Measurements from ENCODE around the gene SPATA33.

SPATA33 gene

DNA sequence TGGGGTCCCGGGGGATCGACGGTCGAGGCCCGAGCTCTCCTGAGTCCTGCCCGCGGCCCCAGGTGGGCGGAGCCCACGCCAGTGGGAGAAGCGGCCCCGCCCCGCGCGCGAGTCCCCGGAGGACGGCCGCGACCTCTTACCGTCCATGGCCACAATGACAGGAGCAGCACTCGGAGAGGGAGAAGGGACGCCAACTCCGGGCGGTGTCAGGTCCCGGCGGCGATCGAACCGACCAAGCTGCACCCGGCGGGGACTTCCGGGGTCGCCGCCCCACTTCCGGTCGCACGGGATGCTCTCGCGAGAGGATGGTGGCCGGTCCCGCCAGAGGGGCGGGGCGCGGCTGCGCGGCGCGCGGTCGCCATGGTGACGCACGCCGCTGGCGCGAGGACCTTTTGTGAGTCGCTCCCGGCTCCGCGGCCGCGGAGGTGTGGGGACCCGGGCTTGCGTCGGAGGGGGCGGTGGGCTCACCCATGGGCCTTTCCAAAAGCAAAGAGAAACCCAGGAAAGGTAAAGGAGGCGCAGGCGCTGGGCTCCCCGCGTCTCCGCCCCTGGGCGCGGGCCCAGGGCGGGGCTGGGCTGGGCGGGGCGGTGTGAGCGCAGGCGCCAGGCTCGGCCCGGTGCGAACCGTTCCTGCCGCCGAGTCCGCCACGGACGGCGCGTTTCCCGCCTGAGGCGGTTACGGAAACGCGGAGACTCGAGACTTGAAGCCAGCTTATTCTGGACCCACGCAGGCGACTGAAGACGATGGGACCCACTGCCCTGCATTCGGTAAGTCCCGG is at the start of gene SPATA33, which contains the start of gene CHMP1A:
TSS of gene SPATA33 (plus strand) at position 395 of the 779 bp plus-strand sequence. CDS start at position 471, 76 bp downstream.
TSS of gene CHMP1A (minus strand) at position 267 of the 779 bp plus-strand sequence. CDS start at position 147, 120 bp downstream.
- peak within 1 kb of the TSS; percentile 93 to 94 for H3K4me3 ChIP-seq (ENCODE audit: low read depth in 1 of 2, low read length in 2 of 2)
- H3K27ac ChIP-seq (ENCODE audit: low read length), result no peak within 1 kb of the TSS
- no peaks in the 10 kb centered on the region for H3K9me3 ChIP-seq (ENCODE audit: control insufficient read depth in 1 of 2, low read length in 2 of 2)
- H3K36me3 ChIP-seq (ENCODE audit: control insufficient read depth in 1 of 2, insufficient read depth in 2 of 2, low read length in 2 of 2), result peaks cover 3 to 7% of the 10 kb centered on the region in 2 donors
- no peaks in the 10 kb centered on the region for H3K27me3 ChIP-seq (ENCODE audit: low read depth, low read length)
- peaks cover 10 to 19% of the 10 kb centered on the region in 2 donors for H3K4me1 ChIP-seq (ENCODE audit: control insufficient read depth in 1 of 2, insufficient read depth in 2 of 2, low read length in 2 of 2)

DNA sequence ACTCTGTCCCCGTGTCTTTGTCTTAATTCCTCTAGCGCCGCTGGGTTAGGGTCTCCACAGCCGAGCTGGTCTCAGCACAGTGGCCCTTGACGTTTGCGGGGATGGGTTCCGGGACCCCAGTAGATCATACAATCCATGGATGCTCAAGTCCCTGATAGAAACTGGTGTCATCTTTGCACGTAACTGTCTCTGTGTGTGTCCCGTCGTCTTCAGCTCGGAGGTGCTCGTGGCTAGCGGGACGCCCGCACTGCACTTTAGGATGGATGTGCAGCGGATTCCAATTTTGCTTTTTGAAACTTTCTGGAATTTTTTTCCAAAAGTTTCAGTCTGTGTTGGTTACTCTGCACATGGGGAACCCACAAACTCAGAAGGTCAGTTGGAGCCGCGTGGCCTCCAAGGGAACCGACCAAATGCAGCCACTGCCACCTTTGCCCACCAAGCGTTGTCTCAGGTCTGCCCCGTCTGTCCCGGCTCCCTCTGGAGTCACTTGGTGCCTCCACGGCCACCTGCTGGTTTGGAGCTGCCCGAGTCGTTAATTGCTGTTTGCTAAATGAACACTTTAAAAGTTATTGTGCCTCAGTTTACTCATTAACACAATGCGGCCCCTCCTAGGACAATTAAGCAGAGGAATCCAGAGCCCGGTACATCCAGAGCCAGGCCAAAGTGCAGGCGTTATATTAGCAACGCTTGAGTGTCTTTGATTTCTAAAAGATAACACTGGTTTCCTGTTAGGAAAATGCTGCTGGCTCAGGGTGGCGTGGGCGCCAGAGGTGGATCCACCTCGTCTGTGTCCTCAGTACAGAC is 49.5 kb upstream of the SPATA33 start:
- H3K4me3 ChIP-seq (ENCODE audit: low read depth in 1 of 2, low read length in 2 of 2), result no peak overlapping the region
- no peaks in the 10 kb centered on the region for H3K9me3 ChIP-seq (ENCODE audit: control insufficient read depth in 1 of 2, low read length in 2 of 2)
- H3K27ac ChIP-seq (ENCODE audit: low read length), result no peak overlapping the region
- no peaks in the 10 kb centered on the region for H3K4me1 ChIP-seq (ENCODE audit: control insufficient read depth in 1 of 2, insufficient read depth in 2 of 2, low read length in 2 of 2)
- H3K36me3 ChIP-seq (ENCODE audit: control insufficient read depth in 1 of 2, insufficient read depth in 2 of 2, low read length in 2 of 2), result no peaks in the 10 kb centered on the region
- no peaks in the 10 kb centered on the region for H3K27me3 ChIP-seq (ENCODE audit: low read depth, low read length)

DNA sequence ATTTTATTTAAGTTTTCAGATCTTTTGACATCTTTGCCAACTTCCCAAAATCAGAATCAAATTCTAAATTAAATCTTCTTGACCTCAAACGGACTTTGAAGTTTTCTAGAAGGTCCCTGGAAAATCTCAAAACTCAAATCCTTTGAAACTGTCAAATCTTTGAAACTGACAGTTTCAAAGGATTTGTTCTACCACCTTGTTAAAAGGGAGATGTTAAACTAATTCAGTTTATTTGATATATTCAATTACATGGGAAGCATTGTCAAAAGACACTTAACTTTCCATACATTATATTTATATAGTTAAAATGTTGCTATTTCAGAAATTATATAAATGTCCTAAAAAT is 47.6 kb upstream of the SPATA33 start:
- Histone ChIP-seq H3K27me3 (ENCODE audit: low read depth, low read length) (no peaks in the 10 kb centered on the region), H3K9me3 (ENCODE audit: control insufficient read depth in 1 of 2, low read length in 2 of 2) (no peaks in the 10 kb centered on the region), H3K4me1 (ENCODE audit: control insufficient read depth in 1 of 2, insufficient read depth in 2 of 2, low read length in 2 of 2) (no peaks in the 10 kb centered on the region), H3K27ac (ENCODE audit: low read length) (no peak overlapping the region), H3K4me3 (ENCODE audit: low read depth in 1 of 2, low read length in 2 of 2) (no peak overlapping the region), H3K36me3 (ENCODE audit: control insufficient read depth in 1 of 2, insufficient read depth in 2 of 2, low read length in 2 of 2) (no peaks in the 10 kb centered on the region)

DNA sequence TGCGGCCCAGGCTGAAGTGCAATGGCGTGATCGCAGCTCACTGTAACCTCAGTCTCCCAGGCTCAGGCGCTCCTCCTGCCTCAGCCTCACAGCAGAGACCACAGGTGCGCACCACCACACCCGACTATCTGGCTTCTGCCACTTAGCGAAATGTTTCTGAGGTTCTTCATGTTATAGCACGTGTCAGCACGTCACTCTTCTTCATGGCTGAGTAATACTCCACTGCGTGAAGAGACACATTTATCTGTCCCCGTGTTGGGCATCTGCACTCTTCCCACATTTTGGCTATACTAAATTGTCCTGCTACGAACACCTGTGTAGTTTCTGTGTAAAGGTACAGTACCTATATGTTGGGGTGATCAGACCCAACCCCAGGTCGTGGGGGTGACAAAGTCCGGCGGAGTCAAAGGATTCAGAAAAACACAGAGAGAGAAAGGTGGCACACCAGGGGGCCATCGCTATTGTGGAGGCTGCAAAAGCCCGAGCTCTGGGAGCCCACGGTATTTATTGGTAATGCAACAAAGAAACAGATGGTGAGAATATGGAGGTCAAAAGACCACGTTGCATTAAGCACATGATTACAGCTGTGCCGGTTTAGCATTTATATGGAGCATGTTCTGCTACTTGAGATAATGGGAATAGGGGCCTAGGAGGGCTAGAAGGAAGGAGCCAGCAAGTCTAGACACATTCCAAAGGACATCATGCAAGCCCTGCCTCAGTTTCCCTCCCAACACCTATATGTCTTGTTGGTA is 45.0 kb upstream of the SPATA33 start:
- H3K27me3 ChIP-seq (ENCODE audit: low read depth, low read length), result no peaks in the 10 kb centered on the region
- no peak overlapping the region for H3K4me3 ChIP-seq (ENCODE audit: low read depth in 1 of 2, low read length in 2 of 2)
- no peaks in the 10 kb centered on the region for H3K9me3 ChIP-seq (ENCODE audit: control insufficient read depth in 1 of 2, low read length in 2 of 2)
- no peaks in the 10 kb centered on the region for H3K36me3 ChIP-seq (ENCODE audit: control insufficient read depth in 1 of 2, insufficient read depth in 2 of 2, low read length in 2 of 2)
- no peak overlapping the region for H3K27ac ChIP-seq (ENCODE audit: low read length)
- H3K4me1 ChIP-seq (ENCODE audit: control insufficient read depth in 1 of 2, insufficient read depth in 2 of 2, low read length in 2 of 2), result no peaks in the 10 kb centered on the region

DNA sequence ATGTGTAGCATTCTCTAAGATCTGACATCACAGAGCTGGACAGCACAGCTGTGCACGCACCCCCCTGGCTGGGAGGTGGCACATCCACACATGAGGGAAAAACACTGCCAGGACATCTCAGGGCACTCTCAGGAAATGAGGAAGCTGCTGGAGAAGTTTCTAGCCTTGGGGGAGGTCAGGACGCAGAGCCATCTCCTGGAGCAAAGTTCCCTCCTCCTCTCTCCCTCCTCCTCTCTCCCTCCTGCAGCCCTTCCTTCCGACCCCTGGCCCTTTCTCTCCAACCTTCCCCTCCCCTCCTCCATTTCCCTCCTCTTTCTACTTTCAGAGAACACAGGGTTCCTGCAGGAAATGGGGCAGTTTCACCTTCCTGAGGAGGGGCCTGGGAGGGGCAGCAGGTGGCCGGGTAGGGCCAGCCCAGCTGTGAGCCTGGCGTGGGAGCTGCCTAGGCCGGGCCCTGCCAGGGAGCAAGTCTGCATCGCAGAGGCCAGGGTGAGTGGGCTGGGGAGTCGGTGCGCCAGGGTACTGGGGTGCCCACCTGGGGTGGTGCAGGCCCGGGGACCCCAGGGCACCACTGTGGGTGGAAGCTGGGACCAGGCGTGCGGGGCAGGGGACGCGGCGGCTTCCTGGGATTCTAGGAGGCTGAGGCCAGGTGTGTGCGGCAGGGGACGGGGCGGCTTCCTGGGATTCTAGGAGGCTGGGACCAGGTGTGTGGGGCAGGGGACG is 44.2 kb upstream of the SPATA33 start, which contains the start of gene DPEP1:
TSS of gene DPEP1 (plus strand) at position 412 of the 723 bp plus-strand sequence. CDS start 16,769 bp downstream, outside the sequence.
- no peaks in the 10 kb centered on the region for H3K27me3 ChIP-seq (ENCODE audit: low read depth, low read length)
- H3K4me1 ChIP-seq (ENCODE audit: control insufficient read depth in 1 of 2, insufficient read depth in 2 of 2, low read length in 2 of 2), result no peaks in the 10 kb centered on the region
- no peak within 1 kb of the TSS for H3K27ac ChIP-seq (ENCODE audit: low read length)
- no peak within 1 kb of the TSS for H3K4me3 ChIP-seq (ENCODE audit: low read depth in 1 of 2, low read length in 2 of 2)
- H3K36me3 ChIP-seq (ENCODE audit: control insufficient read depth in 1 of 2, insufficient read depth in 2 of 2, low read length in 2 of 2), result no peaks in the 10 kb centered on the region
- no peaks in the 10 kb centered on the region for H3K9me3 ChIP-seq (ENCODE audit: control insufficient read depth in 1 of 2, low read length in 2 of 2)

DNA sequence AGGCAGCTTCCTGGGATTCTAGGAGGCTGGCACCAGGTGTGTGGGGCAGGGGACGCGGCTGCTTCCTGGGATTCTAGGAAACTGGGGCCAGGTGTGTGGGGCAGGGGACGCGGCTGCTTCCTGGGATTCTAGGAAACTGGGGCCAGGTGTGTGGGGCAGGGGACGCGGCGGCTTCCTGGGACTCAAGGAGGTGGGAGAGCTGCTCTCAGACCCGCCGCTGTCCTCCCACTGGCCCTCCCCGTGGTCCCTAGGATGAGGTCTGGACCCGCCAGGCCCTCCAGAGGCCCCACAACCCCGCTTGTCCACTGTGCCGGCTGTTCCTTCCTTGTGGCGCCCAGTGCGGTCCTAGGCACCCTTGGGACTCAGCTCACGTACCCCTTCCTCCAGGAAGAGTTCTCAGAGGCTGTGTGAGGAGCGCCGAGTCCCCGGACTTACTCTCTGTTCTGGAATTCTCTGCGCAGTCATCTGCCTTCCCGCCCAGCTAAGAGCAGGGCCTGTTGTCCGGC is 43.6 kb upstream of the SPATA33 start:
- Histone ChIP-seq H3K4me1 (ENCODE audit: control insufficient read depth in 1 of 2, insufficient read depth in 2 of 2, low read length in 2 of 2) (no peaks in the 10 kb centered on the region), H3K27ac (ENCODE audit: low read length) (no peak overlapping the region), H3K9me3 (ENCODE audit: control insufficient read depth in 1 of 2, low read length in 2 of 2) (no peaks in the 10 kb centered on the region), H3K27me3 (ENCODE audit: low read depth, low read length) (no peaks in the 10 kb centered on the region), H3K4me3 (ENCODE audit: low read depth in 1 of 2, low read length in 2 of 2) (no peak overlapping the region), H3K36me3 (ENCODE audit: control insufficient read depth in 1 of 2, insufficient read depth in 2 of 2, low read length in 2 of 2) (no peaks in the 10 kb centered on the region)

DNA sequence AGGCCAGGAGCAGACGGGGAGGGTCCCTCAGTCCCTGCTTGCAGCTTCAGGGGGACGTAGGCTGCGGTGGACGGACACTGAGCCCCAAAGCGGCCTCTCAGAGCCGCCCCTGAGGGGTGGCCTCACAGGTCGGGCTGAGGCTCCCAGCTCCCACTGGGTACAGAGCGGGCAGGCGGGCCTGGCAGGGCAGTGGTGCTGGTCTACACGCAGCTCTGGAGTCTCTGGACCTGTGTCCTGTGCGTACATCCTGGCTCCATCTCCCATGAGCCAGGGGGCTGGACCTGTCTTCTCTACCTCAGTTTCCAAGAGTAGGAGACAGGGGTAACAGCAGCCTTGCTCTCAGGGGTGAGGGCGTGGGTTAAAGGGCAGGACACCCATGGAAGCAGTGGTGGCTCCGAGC is 42.5 kb upstream of the SPATA33 start:
- Histone ChIP-seq H3K4me1 (ENCODE audit: control insufficient read depth in 1 of 2, insufficient read depth in 2 of 2, low read length in 2 of 2) (no peaks in the 10 kb centered on the region), H3K27me3 (ENCODE audit: low read depth, low read length) (no peaks in the 10 kb centered on the region), H3K36me3 (ENCODE audit: control insufficient read depth in 1 of 2, insufficient read depth in 2 of 2, low read length in 2 of 2) (no peaks in the 10 kb centered on the region), H3K4me3 (ENCODE audit: low read depth in 1 of 2, low read length in 2 of 2) (no peak overlapping the region), H3K27ac (ENCODE audit: low read length) (no peak overlapping the region), H3K9me3 (ENCODE audit: control insufficient read depth in 1 of 2, low read length in 2 of 2) (no peaks in the 10 kb centered on the region)

DNA sequence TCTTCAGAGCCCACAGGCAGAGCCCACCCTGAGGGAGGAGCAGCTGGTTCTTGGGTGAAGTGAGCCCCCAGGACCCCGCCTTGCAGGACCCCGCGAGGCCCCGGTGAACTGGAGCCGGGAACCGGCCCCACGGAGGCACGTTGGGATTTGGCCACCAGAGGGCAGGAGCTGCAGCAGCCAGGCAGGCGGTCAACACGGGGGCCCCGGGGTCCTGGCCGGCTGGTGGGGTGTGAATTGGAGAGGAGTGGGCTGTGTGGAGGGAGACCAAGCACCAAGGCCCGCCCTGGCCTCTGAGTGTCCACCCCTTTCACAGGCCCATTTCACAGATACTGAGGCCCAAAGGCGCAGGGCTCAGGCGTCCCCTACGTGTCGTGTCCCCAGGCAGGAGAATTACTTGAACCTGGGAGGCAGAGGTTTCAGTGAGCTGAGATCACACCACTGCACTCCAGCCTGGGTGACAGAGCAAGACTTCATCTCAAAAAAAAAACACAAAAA is 42.0 kb upstream of the SPATA33 start:
- Histone ChIP-seq H3K4me3 (ENCODE audit: low read depth in 1 of 2, low read length in 2 of 2) (no peak overlapping the region), H3K9me3 (ENCODE audit: control insufficient read depth in 1 of 2, low read length in 2 of 2) (no peaks in the 10 kb centered on the region), H3K27me3 (ENCODE audit: low read depth, low read length) (no peaks in the 10 kb centered on the region), H3K36me3 (ENCODE audit: control insufficient read depth in 1 of 2, insufficient read depth in 2 of 2, low read length in 2 of 2) (no peaks in the 10 kb centered on the region), H3K4me1 (ENCODE audit: control insufficient read depth in 1 of 2, insufficient read depth in 2 of 2, low read length in 2 of 2) (no peaks in the 10 kb centered on the region), H3K27ac (ENCODE audit: low read length) (no peak overlapping the region)

DNA sequence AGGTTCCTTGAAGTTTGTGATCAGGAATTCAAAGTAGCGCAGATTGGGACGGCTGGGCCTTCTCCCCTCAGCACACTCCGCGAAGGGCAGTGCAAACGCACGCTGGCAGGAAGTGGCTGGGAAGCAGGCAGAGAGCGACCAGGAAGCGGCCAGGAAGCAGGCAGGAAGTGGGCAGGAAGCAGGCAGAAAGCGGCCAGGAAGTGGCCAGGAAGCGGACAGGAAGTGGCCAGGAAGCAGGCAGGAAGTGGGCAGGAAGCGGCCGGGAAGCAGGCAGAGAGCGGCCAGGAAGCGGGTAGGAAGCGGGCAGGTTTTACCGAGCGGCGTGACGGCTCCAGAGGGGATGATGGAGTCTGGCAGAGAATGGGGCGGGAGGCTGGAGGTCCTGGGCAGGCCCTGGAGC is 41.0 kb upstream of the SPATA33 start:
- Histone ChIP-seq H3K27ac (ENCODE audit: low read length) (no peak overlapping the region), H3K9me3 (ENCODE audit: control insufficient read depth in 1 of 2, low read length in 2 of 2) (no peaks in the 10 kb centered on the region), H3K27me3 (ENCODE audit: low read depth, low read length) (no peaks in the 10 kb centered on the region), H3K4me1 (ENCODE audit: control insufficient read depth in 1 of 2, insufficient read depth in 2 of 2, low read length in 2 of 2) (no peaks in the 10 kb centered on the region), H3K36me3 (ENCODE audit: control insufficient read depth in 1 of 2, insufficient read depth in 2 of 2, low read length in 2 of 2) (no peaks in the 10 kb centered on the region), H3K4me3 (ENCODE audit: low read depth in 1 of 2, low read length in 2 of 2) (no peak overlapping the region)

DNA sequence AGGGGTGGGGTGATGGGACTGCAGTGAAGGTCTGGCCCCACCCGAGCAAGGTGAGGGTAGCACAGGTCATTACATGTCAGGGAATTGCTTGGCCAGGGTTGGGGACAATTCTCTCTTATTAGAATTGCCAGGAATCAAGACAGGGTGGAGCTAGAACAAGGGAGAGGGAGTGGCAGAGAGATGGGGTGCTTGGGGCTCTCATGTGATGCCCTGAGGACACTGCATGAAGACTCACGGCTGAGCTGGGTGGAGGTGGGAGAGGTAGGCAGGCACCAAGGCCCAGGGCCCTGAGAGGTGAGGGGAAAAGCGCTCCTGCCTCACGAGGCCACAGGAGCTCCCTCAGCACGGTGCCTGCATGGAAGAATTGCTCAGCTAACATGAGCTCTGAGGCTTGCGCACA is 40.6 kb upstream of the SPATA33 start:
- Histone ChIP-seq H3K4me1 (ENCODE audit: control insufficient read depth in 1 of 2, insufficient read depth in 2 of 2, low read length in 2 of 2) (no peaks in the 10 kb centered on the region), H3K36me3 (ENCODE audit: control insufficient read depth in 1 of 2, insufficient read depth in 2 of 2, low read length in 2 of 2) (no peaks in the 10 kb centered on the region), H3K9me3 (ENCODE audit: control insufficient read depth in 1 of 2, low read length in 2 of 2) (no peaks in the 10 kb centered on the region), H3K4me3 (ENCODE audit: low read depth in 1 of 2, low read length in 2 of 2) (no peak overlapping the region), H3K27ac (ENCODE audit: low read length) (no peak overlapping the region), H3K27me3 (ENCODE audit: low read depth, low read length) (no peaks in the 10 kb centered on the region)

Measured in muscle layer of duodenum (tissue), 2 donors.